Measurements from ENCODE around the gene SPSB4. TPM values are rescaled to one million over a fixed set of nuclear protein-coding genes. Genes with fewer than 3 reads are reported as not detected.

Gene SPSB4
- total and polyA plus RNA-seq, 2 donors (not counting 3 experiments of a cell fraction or from before 2014, with no cell fraction given): 0.06 to 0.22 TPM

GRCh38 chr3:141087076-141087777, 36.1 kb downstream of the SPSB4 start:
- no peaks in the 10 kb centered on the region for H3K9me1 ChIP-seq (replicated peaks; ENCODE audit: control insufficient read depth, extremely low read depth, insufficient read depth, low read length)
- no peak overlapping the region for H3K4me2 ChIP-seq (ENCODE audit: insufficient read depth, low read length)
- H3K27ac ChIP-seq (ENCODE audit: insufficient read depth, low read depth, low read length): no peak overlapping the region
- DNase-seq (ENCODE audit: low read depth, low spot score): no peak
- H3K9me3 ChIP-seq (replicated peaks; ENCODE audit: control insufficient read depth, insufficient read depth, low read length): no peaks in the 10 kb centered on the region
- no peak for TF ChIP-seq POLR2A (IDR thresholded peaks at IDR 0.05; ENCODE audit: low read depth, low read length)
- TF ChIP-seq EZH2 (IDR thresholded peaks at IDR 0.05; ENCODE audit: borderline replicate concordance, low read depth, low read length, severe bottlenecking): no peak
- TF ChIP-seq CTCF (IDR thresholded peaks at IDR 0.05; ENCODE audit: extremely low read depth in 1 of 2, insufficient read depth in 1 of 2, low read depth in 1 of 2, low read length in 2 of 2): no peak
- TF ChIP-seq MAX (IDR thresholded peaks at IDR 0.05; ENCODE audit: insufficient read depth, insufficient read length): no peak
- no peak for TF ChIP-seq GATA2 (IDR thresholded peaks at IDR 0.05; ENCODE audit: insufficient read depth, insufficient read length, low read depth, low read length)
- TF ChIP-seq POLR2AphosphoS5 (IDR thresholded peaks at IDR 0.05; ENCODE audit: insufficient read depth, low read depth, low read length): no peak
- no peak for TF ChIP-seq JUN (IDR thresholded peaks at IDR 0.05; ENCODE audit: borderline replicate concordance, insufficient read depth, insufficient read length, low read depth)
- no peak for TF ChIP-seq MYC (IDR thresholded peaks at IDR 0.05; ENCODE audit: low read depth, low read length)
- no peak for FAIRE-seq
- dilution Hi-C loops (cut with MboI; ENCODE audit: extremely low pct_ligation_motif_present, low sequenced_read_pairs): no loop called here
- no peak overlapping the region for H2AFZ ChIP-seq (ENCODE audit: low read depth, low read length)
- H3K9ac ChIP-seq (replicated peaks; ENCODE audit: extremely low read depth, insufficient read depth, low read length): no peak overlapping the region
- no peaks in the 10 kb centered on the region for H3K4me1 ChIP-seq (ENCODE audit: control insufficient read depth, extremely low read depth, insufficient read depth, low read length)
- intact Hi-C loops (cut with micrococcal nuclease): no loop called here
- H3K27me3 ChIP-seq (ENCODE audit: control insufficient read depth in 2 of 2, insufficient read depth in 2 of 2, low read length in 2 of 2): no peaks in the 10 kb centered on the region
- no peak overlapping the region for H3K4me3 ChIP-seq (replicated peaks in 1 of 3; ENCODE audit: insufficient read depth in 1 of 3, low read depth in 1 of 3, low read length in 3 of 3)
- no peaks in the 10 kb centered on the region for H3K36me3 ChIP-seq (ENCODE audit: control insufficient read depth in 2 of 2, extremely low read depth in 1 of 2, insufficient read depth in 2 of 2, low read length in 2 of 2)
- ChIA-PET CTCF (interaction anchor here (1.3 to 1.6 kb wide), 3 partner anchors 18 to 56 kb away, joined by 3 to 7 read pairs (median 4); no protein-coding TSS in a partner anchor), POLR2A (no interaction called here)
- H3K79me2 ChIP-seq (ENCODE audit: control insufficient read depth, insufficient read depth, low read length): no peaks in the 10 kb centered on the region
- BruUV-seq (replicated peaks): no TSS peak
- H4K20me1 ChIP-seq (replicated peaks; ENCODE audit: control insufficient read depth, extremely low read depth, insufficient read depth, low read length): no peaks in the 10 kb centered on the region
